ENCODE data around the gene PRKCZ. TPM values are rescaled to one million over a fixed set of nuclear protein-coding genes. Genes with fewer than 3 reads are reported as not detected.
A peak's percentile ranks its signal among the peaks of the same experiment; 100 is the strongest.
"Not testable (repeated sequence)": the region's sequence is repeated elsewhere in the genome, so short reads cannot be mapped to it uniquely, and the experiment has no call there.

PRKCZ gene
- total RNA-seq, 1 experiment from 2014 or later = 14.3 TPM

- DNase-seq (ENCODE audit: low read depth) = no peak
These were observed 84.6 kb downstream of the PRKCZ start for GRCh38 chr1:2134621-2135307.

DNA sequence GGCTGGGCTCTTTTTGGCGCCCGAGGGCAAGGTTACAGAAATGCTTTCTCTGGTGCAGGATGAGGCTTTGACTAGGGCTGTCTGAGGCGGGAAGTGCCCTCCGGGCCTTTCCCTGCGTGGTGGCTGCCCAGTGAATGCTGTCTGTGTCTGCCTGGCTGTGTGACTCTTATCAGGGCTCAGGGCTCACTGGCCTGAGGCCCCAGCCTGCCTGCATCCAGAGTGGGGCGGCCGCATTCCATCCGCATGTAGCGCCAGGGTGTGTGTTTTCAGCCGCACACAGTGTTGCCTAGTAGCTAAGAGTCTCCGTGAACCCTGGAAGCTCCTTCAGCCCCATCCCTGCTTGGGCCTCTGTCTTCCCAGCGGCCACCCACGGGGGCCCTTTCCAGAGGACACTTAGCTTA, 85.2 kb downstream of the PRKCZ start:
- peak; percentile 79 for DNase-seq (ENCODE audit: low read depth)

- no peak for DNase-seq (ENCODE audit: low read depth)
These were observed 85.7 kb downstream of the PRKCZ start for GRCh38 chr1:2135941-2136340.

GRCh38 chr1:2136386-2137235, 86.4 kb downstream of the PRKCZ start:
- DNase-seq (ENCODE audit: low read depth) = no peak

DNA sequence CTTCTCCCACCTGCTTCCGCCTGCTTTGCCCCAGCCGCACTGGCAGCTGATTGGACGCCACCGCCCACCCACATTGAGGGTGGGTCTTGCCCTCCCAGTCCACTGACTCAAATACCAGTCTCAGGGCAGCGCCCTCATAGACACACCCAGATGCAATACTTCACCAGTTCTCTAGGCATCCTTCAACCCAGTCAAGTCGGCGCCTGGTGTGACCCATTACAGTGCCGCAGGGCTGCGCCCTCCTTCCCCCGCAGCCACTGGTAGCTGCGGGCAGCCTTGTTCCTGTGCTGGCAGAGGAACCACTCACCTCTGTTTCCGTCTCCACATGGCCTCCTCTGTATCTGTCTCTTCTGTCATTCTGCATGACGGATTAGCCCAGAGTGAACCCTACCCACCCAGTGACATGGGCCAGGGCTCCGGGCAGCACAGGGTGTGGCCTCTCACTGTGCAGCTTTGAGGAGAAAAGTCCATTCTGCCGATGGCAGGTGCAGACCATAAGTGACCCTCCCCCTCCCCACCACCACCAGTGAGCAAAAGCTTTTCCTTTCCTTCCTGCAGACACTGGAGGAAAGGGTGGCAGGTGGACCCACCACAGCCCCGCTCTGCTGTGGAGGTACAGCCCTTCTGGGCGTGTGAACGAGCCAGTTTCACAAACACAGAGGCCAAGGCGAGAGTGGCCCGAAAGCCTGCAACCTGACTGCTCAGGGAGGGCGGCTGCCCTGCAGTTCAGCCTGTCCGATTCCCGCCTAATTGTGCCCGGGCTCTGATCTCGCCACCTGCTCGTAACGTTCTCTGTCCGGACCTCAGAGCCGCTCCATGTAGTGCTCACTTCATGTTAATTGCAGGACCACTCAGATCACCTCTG, 87.3 kb downstream of the PRKCZ start:
- DNase-seq (ENCODE audit: low read depth) = no peak

DNA sequence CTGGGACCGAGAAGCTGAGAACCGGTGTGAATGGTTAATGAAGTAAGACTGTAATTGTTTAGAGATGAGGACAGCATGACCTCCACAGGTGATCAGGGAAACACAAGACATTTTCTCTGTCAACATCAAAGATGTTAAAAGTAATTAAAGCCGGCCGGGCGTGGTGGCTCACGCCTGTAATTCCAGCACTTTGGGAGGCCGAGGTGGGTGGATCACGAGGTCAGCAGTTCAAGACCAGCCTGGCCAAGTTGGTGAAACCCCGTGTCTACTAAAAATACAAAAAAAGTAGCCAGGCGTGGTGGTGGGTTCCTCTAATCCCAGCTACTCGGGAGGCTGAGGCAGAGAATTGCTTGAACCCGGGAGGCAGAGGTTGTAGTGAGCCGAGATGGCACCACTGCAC, 88.9 kb downstream of the PRKCZ start:
- not testable (repeated sequence) for DNase-seq (ENCODE audit: low read depth)

DNA sequence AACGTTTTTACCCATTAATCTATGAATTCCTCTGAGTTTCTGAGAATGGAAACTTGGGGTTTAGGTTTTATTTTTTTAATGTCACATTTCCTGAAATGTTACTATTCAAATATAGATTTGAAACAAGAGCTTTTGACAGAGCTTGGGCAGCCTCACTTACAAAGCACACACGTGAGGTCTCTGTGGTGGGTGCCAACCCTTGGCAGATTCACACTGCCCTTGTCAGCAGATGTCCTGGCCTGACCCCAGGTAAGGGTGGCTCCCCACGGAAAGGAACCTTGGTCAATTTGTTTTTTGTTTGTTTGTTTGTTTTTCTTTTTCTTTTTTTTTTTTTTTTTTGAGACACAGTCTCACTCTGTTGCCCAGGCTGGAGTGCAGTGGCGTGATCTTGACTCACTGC, 90.8 kb downstream of the PRKCZ start:
- no peak for DNase-seq (ENCODE audit: low read depth)

DNA sequence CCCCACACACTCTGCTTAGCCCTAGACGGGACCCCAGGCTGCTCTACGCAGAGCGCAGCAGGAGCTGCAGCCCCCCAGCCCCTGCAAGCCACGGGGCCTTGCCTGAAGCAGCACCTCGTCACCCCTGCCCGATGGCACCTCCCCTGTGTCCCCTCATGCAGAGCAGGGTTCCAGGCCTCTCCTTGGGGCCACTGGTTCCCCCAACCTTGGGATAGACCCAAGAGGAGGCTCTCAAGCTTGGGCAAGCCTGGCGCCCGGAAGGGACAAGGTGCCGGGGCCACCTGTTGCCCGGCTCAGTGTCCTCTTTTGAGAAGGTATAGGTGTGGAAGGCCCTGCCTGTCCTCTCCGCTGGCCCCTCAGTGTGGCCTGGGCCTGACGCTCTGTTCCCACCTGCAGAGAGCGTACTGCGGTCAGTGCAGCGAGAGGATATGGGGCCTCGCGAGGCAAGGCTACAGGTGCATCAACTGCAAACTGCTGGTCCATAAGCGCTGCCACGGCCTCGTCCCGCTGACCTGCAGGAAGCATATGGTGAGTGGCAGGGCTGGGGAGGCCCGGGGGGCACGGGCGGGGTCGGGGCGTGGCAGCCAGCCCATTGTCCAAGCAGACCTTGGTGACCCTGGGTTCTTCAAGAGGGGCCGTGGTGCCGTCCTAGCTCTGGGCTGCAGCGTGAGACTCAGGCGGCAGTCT, 93.7 kb downstream of the PRKCZ start:
- DNase-seq (ENCODE audit: low read depth) = no peak

GRCh38 chr1:2144501-2145090, 94.4 kb downstream of the PRKCZ start:
- no peak for DNase-seq (ENCODE audit: low read depth)

DNA sequence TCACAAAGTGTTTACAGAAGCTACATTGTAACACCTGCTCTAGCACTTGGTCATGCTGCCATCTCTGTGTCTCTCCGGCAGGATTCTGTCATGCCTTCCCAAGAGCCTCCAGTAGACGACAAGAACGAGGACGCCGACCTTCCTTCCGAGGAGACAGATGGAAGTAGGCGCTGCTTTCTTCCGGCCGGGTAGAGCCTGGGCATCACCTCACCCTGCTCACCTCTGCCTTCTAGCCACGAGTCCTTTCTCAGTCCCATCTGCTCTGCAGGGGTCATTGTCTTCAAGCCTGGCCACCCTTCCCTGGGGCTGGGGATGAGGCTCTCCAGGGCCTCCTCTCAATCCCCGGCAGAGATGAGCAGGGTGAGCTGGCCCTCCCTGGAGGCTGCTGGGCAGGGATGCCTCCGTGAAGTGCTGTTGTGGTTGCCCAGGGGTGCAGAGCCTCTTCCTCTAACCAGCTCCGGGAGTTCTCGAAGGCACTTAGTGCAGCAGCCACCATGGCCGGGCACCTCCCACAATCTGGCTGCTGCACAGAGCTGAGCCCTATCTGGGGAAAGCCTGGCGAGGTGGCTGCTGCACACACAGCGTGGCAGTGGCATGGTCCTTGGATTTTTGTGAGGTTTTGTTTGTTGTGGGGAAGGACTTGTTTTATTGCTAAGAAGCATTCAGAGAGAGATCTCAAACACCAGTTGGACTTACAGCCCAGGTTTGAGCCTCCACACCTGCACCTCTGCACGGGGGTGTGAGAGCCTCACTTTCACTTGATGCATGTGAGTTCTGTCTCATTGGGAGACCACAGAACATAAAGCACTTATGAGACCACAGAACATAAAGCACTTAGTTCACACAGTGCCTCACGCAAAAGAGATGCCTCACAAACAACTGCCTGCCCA, 96.0 kb downstream of the PRKCZ start:
- no peak for DNase-seq (ENCODE audit: low read depth)

DNA sequence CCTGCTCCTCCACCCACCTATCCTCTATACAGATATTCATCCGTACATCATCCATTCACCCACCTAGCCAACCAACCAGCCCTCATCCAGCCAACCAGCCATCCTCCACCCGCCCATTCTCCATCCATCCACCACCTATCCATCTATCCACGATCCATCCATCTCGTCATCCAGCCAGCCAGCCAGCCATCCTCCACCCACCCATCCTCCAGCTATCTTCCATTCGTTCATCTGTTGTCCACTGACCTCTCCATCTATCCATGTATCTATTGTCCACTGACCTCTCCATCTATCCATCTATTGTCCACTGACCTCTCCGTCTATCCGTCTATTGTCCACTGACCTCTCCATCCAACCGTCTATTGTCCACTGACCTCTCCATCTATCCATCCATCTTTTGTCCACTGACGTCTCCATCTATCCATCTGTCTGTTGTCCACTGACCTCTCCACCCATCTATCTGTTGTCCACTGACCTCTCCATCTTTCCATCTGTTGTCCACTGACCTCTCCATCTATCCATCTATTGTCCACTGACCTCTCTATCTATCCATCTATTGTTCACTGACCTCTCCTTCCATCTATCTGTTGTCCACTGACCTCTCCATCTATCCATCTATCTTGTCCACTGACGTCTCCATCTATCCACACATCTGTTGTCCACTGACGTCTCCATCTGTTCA, 96.8 kb downstream of the PRKCZ start:
- DNase-seq (ENCODE audit: low read depth) = no peak

DNA sequence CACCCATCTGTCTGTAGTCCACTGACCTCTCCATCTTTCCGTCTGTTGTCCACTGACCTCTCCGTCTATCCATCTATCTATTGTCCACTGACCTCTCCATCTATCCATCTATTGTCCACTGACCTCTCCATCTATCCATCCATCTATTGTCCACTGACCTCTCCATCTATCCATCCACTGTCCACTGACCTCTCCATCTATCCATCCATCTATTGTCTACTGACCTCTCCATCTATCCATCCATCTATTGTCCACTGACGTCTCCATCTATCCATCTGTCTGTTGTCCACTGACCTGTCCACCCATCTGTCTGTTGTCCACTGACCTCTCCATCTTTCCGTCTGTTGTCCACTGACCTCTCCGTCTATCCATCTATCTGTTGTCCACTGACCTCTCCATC, 97.7 kb downstream of the PRKCZ start:
- DNase-seq (ENCODE audit: low read depth) = not testable (repeated sequence)

GRCh38 chr1:2148691-2149090, 98.5 kb downstream of the PRKCZ start:
- peak; percentile 37 for DNase-seq (ENCODE audit: low read depth)

DNA sequence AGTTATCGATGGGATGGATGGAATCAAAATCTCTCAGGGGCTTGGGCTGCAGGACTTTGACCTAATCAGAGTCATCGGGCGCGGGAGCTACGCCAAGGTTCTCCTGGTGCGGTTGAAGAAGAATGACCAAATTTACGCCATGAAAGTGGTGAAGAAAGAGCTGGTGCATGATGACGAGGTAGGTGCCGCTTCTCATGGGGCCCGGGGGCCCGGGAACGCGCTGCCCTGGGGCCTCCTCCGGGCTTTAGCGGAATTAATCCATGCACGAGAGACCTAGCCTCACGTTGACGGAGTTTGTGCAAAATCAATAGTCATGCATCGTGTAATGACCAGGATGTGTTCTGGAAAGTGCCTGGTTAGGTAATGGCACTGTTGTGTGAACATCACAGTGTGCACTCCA, 100.6 kb downstream of the PRKCZ start:
- DNase-seq (ENCODE audit: low read depth) = no peak

- DNase-seq (ENCODE audit: low read depth) = no peak
These were observed 101.0 kb downstream of the PRKCZ start for GRCh38 chr1:2151252-2151651.

DNA sequence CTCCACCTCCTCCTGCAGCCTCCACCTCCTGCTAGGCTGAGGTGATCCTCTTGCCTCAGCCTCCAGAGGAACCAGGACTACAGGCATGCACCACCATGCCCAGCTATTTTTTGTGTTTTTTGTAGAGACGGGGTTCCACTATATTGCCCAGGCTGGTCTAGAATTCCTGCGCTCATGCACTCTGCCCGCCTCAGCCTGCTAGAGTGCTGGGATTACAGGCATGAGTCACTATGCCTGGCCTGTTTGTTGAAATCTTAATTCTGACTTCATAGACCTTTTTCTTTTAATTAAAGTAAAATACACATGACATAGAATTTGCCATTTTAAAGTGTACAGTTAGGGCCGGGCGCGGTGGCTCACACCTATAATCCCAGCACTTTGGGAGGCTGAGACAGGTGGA, 101.7 kb downstream of the PRKCZ start:
- no peak for DNase-seq (ENCODE audit: low read depth)

DNA sequence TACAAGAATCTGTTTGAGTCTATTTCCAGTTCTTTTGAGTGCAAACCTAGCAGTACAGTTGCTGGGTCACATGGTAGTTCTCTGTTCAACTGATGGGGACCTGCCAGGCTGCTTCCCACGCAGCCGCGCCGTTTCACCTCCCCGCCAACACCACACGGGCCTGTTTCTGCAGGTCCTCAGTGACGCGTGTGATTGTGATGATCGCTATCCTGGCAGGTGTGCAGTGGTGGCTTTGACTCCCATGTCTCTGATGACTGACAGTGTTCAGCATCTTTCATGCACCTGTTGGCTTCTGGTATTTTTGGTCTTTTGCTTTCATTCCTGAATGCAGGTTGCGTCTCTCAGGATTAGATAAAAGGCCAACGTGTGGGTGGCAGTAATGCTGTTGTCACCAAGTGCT, 102.7 kb downstream of the PRKCZ start:
- DNase-seq (ENCODE audit: low read depth) = no peak

DNA sequence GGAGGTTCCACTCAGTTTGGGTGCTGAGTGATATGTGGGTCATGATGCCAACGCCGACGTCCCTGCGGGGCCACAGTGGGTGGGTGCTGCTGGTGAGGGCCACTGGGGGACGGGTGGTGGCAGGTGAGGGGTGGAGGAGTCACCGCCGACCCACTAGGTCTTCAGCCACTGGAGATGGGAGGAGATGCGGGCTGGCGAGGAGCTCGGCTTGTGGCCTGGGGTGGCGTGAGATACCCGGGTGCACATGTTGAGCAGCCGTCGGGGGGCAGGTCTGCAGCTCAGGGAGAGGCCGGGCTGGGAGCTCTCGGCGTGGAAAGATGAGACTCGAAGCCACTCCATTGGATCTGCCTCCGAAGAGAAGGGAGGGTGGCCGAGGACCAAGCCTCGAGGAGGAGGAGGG, 103.8 kb downstream of the PRKCZ start:
- no peak for DNase-seq (ENCODE audit: low read depth)

DNA sequence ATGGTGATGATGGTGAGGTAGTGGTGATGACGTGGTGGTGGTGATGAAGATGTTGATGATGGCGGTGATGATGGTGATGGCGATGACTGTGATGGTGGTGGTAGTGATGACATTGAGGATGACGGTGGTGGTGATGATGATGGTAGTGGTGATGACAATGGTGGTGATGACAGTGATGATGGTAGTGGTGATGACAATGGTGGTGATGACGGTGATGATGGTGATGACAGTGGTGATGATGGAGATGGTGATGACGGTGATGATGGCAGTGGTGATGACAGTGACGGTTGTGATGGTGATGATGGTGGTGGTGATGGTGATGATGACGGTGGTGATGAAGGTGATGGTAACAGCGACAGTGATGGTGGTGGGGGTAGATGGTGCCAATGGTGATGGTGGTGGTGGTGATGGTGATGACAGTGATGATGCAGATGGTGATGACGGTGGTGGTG, 105.0 kb downstream of the PRKCZ start:
- DNase-seq (ENCODE audit: low read depth) = no peak

DNA sequence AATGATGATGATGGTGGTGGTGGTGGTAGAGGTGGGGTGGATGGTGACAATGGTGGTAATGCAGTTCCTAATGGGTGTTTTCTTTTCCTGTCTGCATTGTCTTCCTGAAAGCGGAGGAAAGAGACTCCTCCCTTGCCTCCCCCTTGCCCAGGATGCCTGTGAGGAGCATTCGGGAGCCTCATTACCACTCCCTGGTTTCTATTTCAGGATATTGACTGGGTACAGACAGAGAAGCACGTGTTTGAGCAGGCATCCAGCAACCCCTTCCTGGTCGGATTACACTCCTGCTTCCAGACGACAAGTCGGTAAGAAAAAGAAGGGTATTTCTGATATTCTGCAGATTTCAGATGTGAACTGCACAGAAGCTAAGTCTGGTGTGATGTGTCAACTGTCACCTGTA, 105.6 kb downstream of the PRKCZ start:
- DNase-seq (ENCODE audit: low read depth) = no peak

All from Daoy (cell line).